ENCODE results near the gene LDB3. TPM values are rescaled to one million over a fixed set of nuclear protein-coding genes. Genes with fewer than 3 reads are reported as not detected.

Gene LDB3
- total RNA-seq, 2 experiments from 2014 or later, result 0.10 to 0.38 TPM

DNA sequence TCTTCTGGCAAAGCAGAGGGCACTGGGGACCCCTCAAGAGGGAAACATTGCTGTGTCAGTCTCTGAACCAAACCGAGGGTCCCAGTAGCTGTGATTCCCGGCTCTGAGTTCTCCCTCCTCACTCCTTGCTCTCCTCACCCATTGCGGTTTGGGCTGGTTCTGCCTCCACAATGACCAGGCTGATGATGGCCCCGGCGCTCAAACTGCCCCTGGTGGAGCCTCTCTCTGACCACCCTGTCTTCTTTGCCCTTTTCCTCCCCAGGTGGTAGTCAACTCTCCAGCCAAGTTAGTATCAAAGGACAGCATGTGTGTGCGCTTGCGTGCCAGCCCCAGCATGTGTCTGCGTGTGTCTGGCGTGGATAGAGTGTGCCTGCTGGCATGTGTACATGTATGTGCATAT, 17.1 kb downstream of the LDB3 start:
- Mint-ChIP-seq H3K4me1 (ENCODE audit: low read depth) (no peaks in the 10 kb centered on the region), H3K27me3 (ENCODE audit: low read depth) (no peaks in the 10 kb centered on the region), H3K9me3 (no peaks in the 10 kb centered on the region), H3K36me3 (ENCODE audit: low read depth) (no peaks in the 10 kb centered on the region), H3K4me3 (no peak overlapping the region), H3K27ac (no peak overlapping the region)
- intact Hi-C loops (cut with micrococcal nuclease), result no loop called here
- no peak for DNase-seq
- CTCF ChIA-PET, result interaction anchor here (0.6 to 1.2 kb wide), 2 partner anchors 8 to 30 kb away, joined by 3 read pairs; no protein-coding TSS in a partner anchor

DNA sequence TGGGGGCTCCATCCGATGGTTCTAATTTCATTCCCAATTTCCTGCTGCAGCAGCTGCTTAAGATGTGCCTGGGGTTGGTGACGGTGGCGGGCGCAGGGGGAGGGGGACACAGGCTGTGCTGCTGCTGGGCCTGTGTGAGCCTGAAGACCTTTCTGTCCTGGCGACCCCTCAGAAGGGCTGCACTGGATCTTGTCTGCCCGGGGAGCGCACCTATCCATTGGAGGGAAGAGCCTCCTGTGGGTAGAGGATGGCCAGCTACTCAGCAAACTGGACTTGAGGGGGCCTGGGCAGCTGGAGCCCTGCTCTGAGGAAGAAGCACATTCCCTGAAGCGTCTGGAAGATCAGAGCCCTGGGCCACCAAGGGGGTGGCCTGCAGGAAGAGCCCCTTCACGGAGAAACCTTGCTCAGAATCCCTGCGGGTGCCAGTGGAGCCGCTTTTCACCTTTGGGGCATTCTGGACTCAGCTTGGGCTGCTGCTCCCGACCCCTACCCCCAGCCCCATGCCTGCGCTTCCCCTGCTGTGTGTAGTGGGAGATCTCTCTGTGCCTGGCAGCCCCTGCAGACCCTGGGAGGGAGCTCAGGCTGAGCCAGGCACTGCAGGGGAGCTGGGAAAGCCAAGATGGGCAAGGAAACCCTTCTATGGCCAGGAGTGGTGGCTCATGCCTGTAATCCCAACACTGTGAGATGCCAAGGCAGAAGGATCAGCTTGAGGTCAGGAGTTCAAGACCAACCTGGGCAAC, 17.8 kb downstream of the LDB3 start:
- no peak overlapping the region for H3K27ac Mint-ChIP-seq
- no peak overlapping the region for H3K4me3 Mint-ChIP-seq
- H3K4me1 Mint-ChIP-seq (ENCODE audit: low read depth), result no peaks in the 10 kb centered on the region
- CTCF ChIA-PET, result interaction anchor here (0.6 to 1.2 kb wide), 2 partner anchors 8 to 255 kb away, joined by 3 to 4 read pairs; no protein-coding TSS in a partner anchor
- no peaks in the 10 kb centered on the region for H3K27me3 Mint-ChIP-seq (ENCODE audit: low read depth)
- no peaks in the 10 kb centered on the region for H3K36me3 Mint-ChIP-seq (ENCODE audit: low read depth)
- H3K9me3 Mint-ChIP-seq, result no peaks in the 10 kb centered on the region
- DNase-seq, result no peak
- intact Hi-C loops (cut with micrococcal nuclease), result no loop called here

DNA sequence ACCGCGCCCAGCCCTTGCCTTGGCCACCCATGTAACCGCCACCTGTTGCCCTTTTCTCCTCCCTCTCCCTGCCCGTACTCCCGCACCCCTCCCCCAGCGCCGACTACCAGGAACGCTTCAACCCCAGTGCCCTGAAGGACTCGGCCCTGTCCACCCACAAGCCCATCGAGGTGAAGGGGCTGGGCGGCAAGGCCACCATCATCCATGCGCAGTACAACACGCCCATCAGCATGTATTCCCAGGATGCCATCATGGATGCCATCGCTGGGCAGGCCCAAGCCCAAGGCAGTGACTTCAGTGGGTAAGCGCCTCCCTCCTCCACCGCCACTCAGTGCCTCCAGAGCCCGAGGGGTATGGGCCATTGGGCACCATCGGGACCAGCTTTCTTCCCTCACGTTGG, 18.7 kb downstream of the LDB3 start:
- no peak for DNase-seq
- no peaks in the 10 kb centered on the region for H3K4me1 Mint-ChIP-seq (ENCODE audit: low read depth)
- no peak overlapping the region for H3K4me3 Mint-ChIP-seq
- H3K9me3 Mint-ChIP-seq, result no peaks in the 10 kb centered on the region
- H3K27me3 Mint-ChIP-seq (ENCODE audit: low read depth), result no peaks in the 10 kb centered on the region
- H3K27ac Mint-ChIP-seq, result no peak overlapping the region
- intact Hi-C loops (cut with micrococcal nuclease), result no loop called here
- H3K36me3 Mint-ChIP-seq (ENCODE audit: low read depth), result no peaks in the 10 kb centered on the region
- CTCF ChIA-PET, result interaction anchor here (0.6 to 2.3 kb wide), 4 partner anchors 10 to 216 kb away, joined by 3 to 8 read pairs (median 3); no protein-coding TSS in a partner anchor

DNA sequence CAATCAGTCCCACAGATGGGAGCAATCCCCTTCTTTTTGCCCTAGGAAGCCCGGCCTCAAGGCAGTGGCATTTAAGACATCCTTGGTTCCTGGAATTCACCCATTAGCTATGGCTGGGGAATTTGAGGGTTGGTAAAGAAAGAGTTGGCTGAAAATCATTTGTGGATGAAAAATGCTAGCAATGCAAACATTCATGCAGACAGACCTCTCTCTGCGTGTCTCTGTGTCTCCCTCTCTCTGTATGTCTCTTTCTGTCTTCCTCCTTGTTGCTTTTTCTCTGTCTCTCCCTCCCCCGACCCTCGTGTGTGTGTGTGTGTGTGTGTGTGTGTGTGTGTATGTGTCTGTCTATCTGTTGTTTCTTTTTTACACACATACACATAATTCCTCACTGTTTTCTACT, 19.4 kb downstream of the LDB3 start:
- Mint-ChIP-seq H3K27ac (no peak overlapping the region), H3K4me3 (no peak overlapping the region), H3K36me3 (ENCODE audit: low read depth) (no peaks in the 10 kb centered on the region), H3K9me3 (no peaks in the 10 kb centered on the region), H3K27me3 (ENCODE audit: low read depth) (no peaks in the 10 kb centered on the region), H3K4me1 (ENCODE audit: low read depth) (no peaks in the 10 kb centered on the region)
- CTCF ChIA-PET, result interaction anchor here (0.6 to 2.3 kb wide), 4 partner anchors 10 to 218 kb away, joined by 3 to 8 read pairs (median 4); no protein-coding TSS in a partner anchor
- DNase-seq, result no peak
- intact Hi-C loops (cut with micrococcal nuclease), result loop anchor here (1.0 to 2.0 kb wide), 4 partner anchors 24 to 279 kb away; no protein-coding TSS in a partner anchor

DNA sequence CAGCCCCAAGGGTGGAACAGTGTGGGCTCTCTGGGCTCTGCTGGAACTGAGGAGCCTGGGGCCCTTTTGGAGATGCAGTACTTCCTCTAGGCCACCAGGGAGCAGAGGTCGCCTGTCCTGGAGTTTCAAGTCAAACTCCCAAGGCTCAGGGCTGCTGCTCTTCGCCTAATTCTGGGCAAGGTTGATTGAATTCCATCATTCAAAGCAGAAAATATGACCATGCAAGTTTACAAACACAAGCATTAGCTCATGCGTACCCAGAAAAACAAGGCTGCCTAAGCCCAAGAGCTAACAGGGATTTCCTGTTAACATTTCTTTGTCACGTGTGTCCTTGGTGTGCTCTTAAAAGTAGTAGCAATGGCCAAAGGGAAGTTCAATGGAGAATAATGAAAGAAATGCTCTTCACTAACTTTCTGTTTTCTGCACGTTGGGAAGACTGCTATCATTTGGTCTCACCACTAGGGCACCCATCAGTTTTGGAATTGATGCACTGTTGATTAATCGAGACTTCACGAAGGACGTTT, 20.1 kb downstream of the LDB3 start:
- intact Hi-C loops (cut with micrococcal nuclease), result loop anchor here (1.0 to 2.0 kb wide), 4 partner anchors 23 to 278 kb away; no protein-coding TSS in a partner anchor
- Mint-ChIP-seq H3K4me3 (no peak overlapping the region), H3K27me3 (ENCODE audit: low read depth) (no peaks in the 10 kb centered on the region), H3K9me3 (no peaks in the 10 kb centered on the region), H3K4me1 (ENCODE audit: low read depth) (no peaks in the 10 kb centered on the region), H3K36me3 (ENCODE audit: low read depth) (no peaks in the 10 kb centered on the region), H3K27ac (no peak overlapping the region)
- CTCF ChIA-PET, result interaction anchor here (0.7 to 2.3 kb wide), 7 partner anchors 9 to 217 kb away, joined by 3 to 11 read pairs (median 3); no protein-coding TSS in a partner anchor
- DNase-seq, result peak; percentile 66

DNA sequence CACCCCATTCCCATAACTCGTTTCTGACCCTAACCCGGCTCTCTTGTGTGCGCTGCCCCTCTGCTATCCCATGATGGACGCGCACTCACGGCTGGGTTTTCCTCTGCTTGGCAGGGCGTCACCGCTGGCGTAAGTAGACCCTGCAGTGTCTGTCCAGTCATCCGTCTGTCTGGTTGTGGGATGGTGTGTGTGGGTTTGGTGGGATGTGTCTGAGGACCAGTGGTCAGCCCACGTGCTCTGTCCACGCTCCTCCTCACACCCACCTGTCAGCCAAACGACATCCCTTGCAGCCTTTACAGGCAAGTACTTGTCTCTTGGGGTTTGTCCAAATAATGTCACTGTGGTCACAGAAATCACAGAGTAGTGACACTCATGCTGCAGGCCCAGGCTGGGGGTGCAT, 20.8 kb downstream of the LDB3 start:
- no peaks in the 10 kb centered on the region for H3K9me3 Mint-ChIP-seq
- no peak for DNase-seq
- no peaks in the 10 kb centered on the region for H3K36me3 Mint-ChIP-seq (ENCODE audit: low read depth)
- no peaks in the 10 kb centered on the region for H3K4me1 Mint-ChIP-seq (ENCODE audit: low read depth)
- CTCF ChIA-PET, result interaction anchor here (0.7 to 2.3 kb wide), 7 partner anchors 12 to 249 kb away, joined by 3 to 11 read pairs (median 3); no protein-coding TSS in a partner anchor
- no peak overlapping the region for H3K4me3 Mint-ChIP-seq
- intact Hi-C loops (cut with micrococcal nuclease), result loop anchor here (2.0 kb wide), 1 partner anchor 278 kb away; no protein-coding TSS in a partner anchor
- no peaks in the 10 kb centered on the region for H3K27me3 Mint-ChIP-seq (ENCODE audit: low read depth)
- no peak overlapping the region for H3K27ac Mint-ChIP-seq

DNA sequence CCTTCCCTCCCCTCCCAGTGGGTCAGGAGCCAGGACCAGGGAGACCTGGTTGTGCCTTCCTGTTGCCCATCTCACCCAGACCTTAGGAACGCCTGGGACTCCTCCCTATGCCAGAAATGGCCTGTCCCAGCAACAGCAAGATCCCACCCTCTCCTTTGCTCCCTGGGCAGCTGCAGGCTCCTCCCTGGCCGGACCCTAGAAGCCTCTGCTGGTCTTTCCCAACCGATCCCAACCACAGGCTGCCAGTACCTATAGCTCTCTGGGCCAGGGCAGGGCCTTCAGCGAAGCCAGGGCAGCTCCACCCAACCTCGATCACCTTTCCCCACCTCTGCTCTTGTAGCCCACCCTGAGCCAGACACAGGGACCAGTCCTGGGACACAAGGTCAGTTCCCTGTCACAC, 21.9 kb downstream of the LDB3 start:
- Mint-ChIP-seq H3K36me3 (ENCODE audit: low read depth) (no peaks in the 10 kb centered on the region), H3K4me3 (no peak overlapping the region), H3K27ac (no peak overlapping the region), H3K9me3 (no peaks in the 10 kb centered on the region), H3K27me3 (ENCODE audit: low read depth) (no peaks in the 10 kb centered on the region), H3K4me1 (ENCODE audit: low read depth) (no peaks in the 10 kb centered on the region)
- no peak for DNase-seq
- CTCF ChIA-PET, result interaction anchor here (0.7 to 1.5 kb wide), 2 partner anchors 59 to 209 kb away, joined by 3 to 8 read pairs; no protein-coding TSS in a partner anchor
- intact Hi-C loops (cut with micrococcal nuclease), result no loop called here

DNA sequence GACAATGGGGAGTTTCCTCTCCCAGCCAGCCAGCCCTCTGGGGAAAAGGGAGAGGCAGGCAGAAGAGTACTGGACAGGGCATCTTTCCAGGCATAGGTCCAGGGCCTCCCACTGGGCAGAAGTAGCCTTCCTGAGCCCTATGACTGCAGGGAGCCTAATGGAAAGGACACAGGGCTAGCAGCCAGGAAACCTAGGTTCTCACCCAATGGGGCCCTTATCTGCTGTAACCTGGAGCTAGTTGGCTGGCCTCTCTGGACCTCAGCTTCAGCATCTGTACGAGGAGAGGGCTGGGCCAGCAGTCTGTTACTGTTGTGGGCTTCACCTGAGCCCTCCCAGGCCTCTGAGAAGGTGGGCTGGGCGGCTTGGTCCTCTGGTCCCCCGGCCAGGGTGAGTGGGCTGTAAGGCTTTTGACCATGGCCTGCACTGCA, 22.4 kb downstream of the LDB3 start:
- CTCF ChIA-PET, result interaction anchor here (0.7 to 1.5 kb wide), 2 partner anchors 60 to 208 kb away, joined by 3 to 8 read pairs; no protein-coding TSS in a partner anchor
- intact Hi-C loops (cut with micrococcal nuclease), result no loop called here

DNA sequence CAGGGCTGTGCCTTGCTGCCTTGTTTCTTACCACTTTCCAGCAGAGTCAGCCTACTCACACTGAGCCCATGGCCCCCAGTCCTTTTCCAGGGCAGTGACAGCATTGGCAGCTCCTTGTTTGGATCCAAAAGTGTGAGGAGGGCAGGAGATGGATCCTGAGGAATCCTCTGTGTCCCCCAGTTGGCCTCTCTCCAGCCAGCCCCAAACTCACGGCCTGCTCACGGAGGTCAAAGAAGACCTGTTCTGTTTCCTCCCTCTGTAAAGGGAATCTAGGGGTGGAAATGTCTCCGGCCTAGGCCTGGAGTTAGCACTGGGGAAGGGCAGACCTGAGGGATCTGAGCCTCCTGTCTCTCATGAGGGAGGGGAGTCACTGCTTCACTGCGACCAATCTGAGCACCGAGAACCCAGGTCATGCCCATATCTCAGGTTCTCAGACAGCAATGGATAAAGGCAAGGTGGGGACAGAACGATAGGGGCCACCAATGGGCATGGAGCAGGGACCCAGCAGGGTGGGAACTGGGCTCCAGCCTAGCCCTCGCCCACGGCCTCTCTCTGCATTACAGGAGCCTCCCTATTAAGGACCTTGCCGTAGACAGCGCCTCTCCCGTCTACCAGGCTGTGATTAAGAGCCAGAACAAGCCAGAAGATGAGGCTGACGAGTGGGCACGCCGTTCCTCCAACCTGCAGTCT, 23.2 kb downstream of the LDB3 start:
- intact Hi-C loops (cut with micrococcal nuclease), result no loop called here
- no peak for DNase-seq
- H3K4me3 Mint-ChIP-seq, result no peak overlapping the region
- no peaks in the 10 kb centered on the region for H3K27me3 Mint-ChIP-seq (ENCODE audit: low read depth)
- H3K4me1 Mint-ChIP-seq (ENCODE audit: low read depth), result no peaks in the 10 kb centered on the region
- H3K36me3 Mint-ChIP-seq (ENCODE audit: low read depth), result no peaks in the 10 kb centered on the region
- H3K9me3 Mint-ChIP-seq, result no peaks in the 10 kb centered on the region
- H3K27ac Mint-ChIP-seq, result no peak overlapping the region
- CTCF ChIA-PET, result interaction anchor here (1.5 kb wide), 1 partner anchor 207 kb away, joined by 8 read pairs; no protein-coding TSS in a partner anchor

More for the DNA sequence above, 22.4 kb downstream of the LDB3 start:
- Mint-ChIP-seq H3K36me3 (ENCODE audit: low read depth) (no peaks in the 10 kb centered on the region), H3K9me3 (no peaks in the 10 kb centered on the region), H3K27ac (no peak overlapping the region), H3K4me1 (ENCODE audit: low read depth) (no peaks in the 10 kb centered on the region), H3K4me3 (no peak overlapping the region), H3K27me3 (ENCODE audit: low read depth) (no peaks in the 10 kb centered on the region)
- DNase-seq, result no peak

DNA sequence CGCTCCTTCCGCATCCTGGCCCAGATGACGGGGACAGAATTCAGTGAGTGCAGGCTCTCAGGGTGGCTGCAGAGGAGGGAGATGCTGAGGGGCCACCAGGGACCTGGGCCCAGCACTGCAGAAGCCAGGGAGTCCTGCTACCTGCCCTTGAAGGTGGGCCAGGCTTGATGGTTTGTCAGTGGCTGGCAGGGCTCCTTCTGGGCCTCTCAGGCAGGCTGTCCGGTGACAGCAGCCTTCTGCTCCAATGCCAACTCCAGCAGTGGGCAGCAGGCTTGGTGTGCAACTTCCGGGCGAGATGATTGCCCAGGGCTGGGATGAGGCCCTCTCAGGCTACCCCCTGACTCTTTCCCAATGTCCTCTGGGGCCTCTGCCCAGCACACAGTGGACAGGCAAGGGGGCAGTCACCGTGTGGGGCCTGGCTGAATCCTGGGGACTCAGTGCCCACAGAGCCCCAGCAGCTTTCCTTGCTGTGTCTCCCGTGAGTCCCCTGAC, 23.8 kb downstream of the LDB3 start:
- H3K4me3 Mint-ChIP-seq, result no peak overlapping the region
- no peak overlapping the region for H3K27ac Mint-ChIP-seq
- no peaks in the 10 kb centered on the region for H3K36me3 Mint-ChIP-seq (ENCODE audit: low read depth)
- H3K27me3 Mint-ChIP-seq (ENCODE audit: low read depth), result no peaks in the 10 kb centered on the region
- H3K9me3 Mint-ChIP-seq, result no peaks in the 10 kb centered on the region
- no peaks in the 10 kb centered on the region for H3K4me1 Mint-ChIP-seq (ENCODE audit: low read depth)
- CTCF ChIA-PET, result interaction anchor here (4.9 kb wide), 1 partner anchor 208 kb away, joined by 31 read pairs; no protein-coding TSS in a partner anchor
- intact Hi-C loops (cut with micrococcal nuclease), result no loop called here
- no peak for DNase-seq

DNA sequence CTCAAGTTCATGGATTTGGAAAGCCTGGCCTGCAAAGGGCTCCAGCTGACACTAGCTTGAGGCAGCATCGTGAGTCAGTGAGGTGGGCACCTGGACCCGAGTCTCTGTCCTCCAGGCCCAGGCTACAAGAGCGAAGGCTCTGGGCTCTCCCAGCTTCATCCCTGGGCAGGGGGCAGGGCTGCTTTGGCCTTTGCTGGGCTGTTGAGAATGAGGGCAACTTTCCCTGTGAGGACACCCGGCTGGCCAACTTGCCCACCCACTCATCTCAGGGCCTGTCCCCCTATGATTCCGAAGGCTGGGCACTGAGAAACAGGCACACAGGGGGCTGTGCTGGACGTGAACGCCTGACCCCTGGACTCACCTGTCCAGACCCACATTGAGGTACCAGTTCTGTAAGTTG, 24.4 kb downstream of the LDB3 start:
- intact Hi-C loops (cut with micrococcal nuclease), result no loop called here
- Mint-ChIP-seq H3K4me3 (no peak overlapping the region), H3K27ac (no peak overlapping the region), H3K4me1 (ENCODE audit: low read depth) (no peaks in the 10 kb centered on the region), H3K9me3 (no peaks in the 10 kb centered on the region), H3K27me3 (ENCODE audit: low read depth) (no peaks in the 10 kb centered on the region), H3K36me3 (ENCODE audit: low read depth) (no peaks in the 10 kb centered on the region)
- DNase-seq, result no peak
- CTCF ChIA-PET, result interaction anchor here (0.6 to 4.9 kb wide), 6 partner anchors 20 to 318 kb away, joined by 3 to 31 read pairs (median 4); no protein-coding TSS in a partner anchor

DNA sequence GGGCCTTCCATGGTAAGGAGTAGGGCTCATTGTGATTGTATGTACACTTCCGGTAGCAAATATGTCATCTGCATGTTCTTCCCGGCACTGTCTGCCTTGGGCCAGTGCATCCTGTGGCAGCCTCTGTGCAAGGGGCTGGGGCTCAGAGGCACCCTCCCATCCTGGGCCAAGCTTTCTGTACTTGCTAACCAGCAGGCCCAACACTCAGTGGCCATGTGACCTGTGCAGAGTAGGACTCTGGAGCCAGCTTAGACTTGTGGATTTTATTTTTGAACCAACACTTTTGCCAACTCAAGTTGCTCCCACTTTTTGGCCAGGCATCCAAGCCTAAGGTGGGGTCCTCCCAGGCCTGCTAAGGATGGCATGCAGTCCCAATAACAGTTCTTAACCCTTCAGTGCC, 25.0 kb downstream of the LDB3 start:
- Mint-ChIP-seq H3K27me3 (ENCODE audit: low read depth) (no peaks in the 10 kb centered on the region), H3K4me3 (no peak overlapping the region), H3K4me1 (ENCODE audit: low read depth) (no peaks in the 10 kb centered on the region), H3K36me3 (ENCODE audit: low read depth) (no peaks in the 10 kb centered on the region), H3K9me3 (no peaks in the 10 kb centered on the region), H3K27ac (no peak overlapping the region)
- CTCF ChIA-PET, result interaction anchor here (0.6 to 4.9 kb wide), 11 partner anchors 8 to 318 kb away, joined by 3 to 31 read pairs (median 3); no protein-coding TSS in a partner anchor
- intact Hi-C loops (cut with micrococcal nuclease), result no loop called here
- no peak for DNase-seq

Data from activated naive CD4-positive, alpha-beta T cell treated with anti-CD3 and anti-CD28 coated beads for 36 hours (primary cell).